Loucy (cell line): Measurements from ENCODE around the gene HOXA11.

Source experiments
- CTCF ChIP-seq: fragments of 200-600 bp; sonication (generic); conservative IDR thresholded peaks from 2 replicates; pipeline ENCODE4 v1.5.1; 2014; ENCODE audit warnings: mild to moderate bottlenecking, antibody characterized with exemption, low read length
- EZH2phosphoT487 ChIP-seq: fragments of 200-600 bp; IDR thresholded peaks from 2 replicates; pipeline ENCODE4 v1.6.1; 2018; ENCODE audit warnings: antibody characterized with exemption, mild to moderate bottlenecking, moderate library complexity, borderline replicate concordance

DNA sequence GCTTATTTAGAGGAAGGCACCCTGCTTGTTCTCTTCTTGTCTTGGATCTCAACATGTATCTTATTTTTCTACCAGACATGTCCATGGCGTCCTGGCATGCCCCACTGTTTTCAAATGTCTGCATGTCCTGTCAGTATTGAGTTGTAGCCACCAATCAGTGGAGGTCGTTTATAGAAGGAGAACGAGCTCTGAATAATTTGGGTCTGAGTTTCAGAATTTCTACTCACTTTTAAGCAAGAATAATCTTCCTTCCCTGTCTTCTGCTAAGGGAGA lies 17.8 kb upstream of the HOXA11 start:
- TF ChIP-seq CTCF: no peak
- no peak for TF ChIP-seq EZH2phosphoT487
